ENCODE measurements around the gene CTU2. TPM values are rescaled to one million over a fixed set of nuclear protein-coding genes. Genes with fewer than 3 reads are reported as not detected.

Gene CTU2
- total and polyA plus RNA-seq, 10 of the 15 experiments (the other 5 are each of a cell fraction or from before 2014, with no cell fraction given), result 0.32 to 44.5 (median 18.2) TPM

- H4K20me1 ChIP-seq (ENCODE audit: control insufficient read depth, insufficient read depth), result no peaks in the 10 kb centered on the region
- no peaks in the 10 kb centered on the region for H3K79me2 ChIP-seq (ENCODE audit: control insufficient read depth, insufficient read depth, low read length)
- ChIA-PET POLR2A (interaction anchor here (0.8 kb wide), 1 partner anchor 15 kb away, joined by 3 read pairs; no protein-coding TSS in a partner anchor), RAD21 (ENCODE audit: unreplicated experiment) (no interaction called here), CTCF (interaction anchor here (1.1 to 2.0 kb wide), 4 partner anchors 13 to 49 kb away, joined by 3 to 7 read pairs (median 4); no protein-coding TSS in a partner anchor), SMC1A (ENCODE audit: uncharacterized antibody, unreplicated experiment) (interaction anchor here (0.6 to 1.3 kb wide), 3 partner anchors 13 to 811 kb away, joined by 3 to 7 read pairs (median 4); no protein-coding TSS in a partner anchor)
- H3K27ac ChIP-seq (ENCODE audit: control insufficient read depth, insufficient read depth), result no peak overlapping the region
- H3K9ac ChIP-seq (ENCODE audit: control insufficient read depth, insufficient read depth, low read length), result no peak overlapping the region
- 64% methylated on average over 28 of the region's 28 CpGs for WGBS (ENCODE audit: insufficient coverage, insufficient replicate concordance, low lambda C conversion rate, missing lambda C conversion rate)
- H3K4me1 ChIP-seq (ENCODE audit: control insufficient read depth, insufficient read depth, low read length), result peaks cover 32% of the 10 kb centered on the region
- no peaks in the 10 kb centered on the region for H3K36me3 ChIP-seq (ENCODE audit: control insufficient read depth in 2 of 2, insufficient read depth in 2 of 2, low read length in 1 of 2)
- in situ Hi-C loops (cut with MboI), result no loop called here
- no peak overlapping the region for H3K4me2 ChIP-seq (ENCODE audit: control insufficient read depth, insufficient read depth)
- no peak overlapping the region for H3K4me3 ChIP-seq
- no peak overlapping the region for H2AFZ ChIP-seq (ENCODE audit: control insufficient read depth, low read depth, low read length)
- no TSS peak for BruUV-seq (replicated peaks)
- H3K9me3 ChIP-seq (replicated peaks; ENCODE audit: control insufficient read depth, insufficient read depth, low read length), result no peaks in the 10 kb centered on the region
- no peak for DNase-seq (ENCODE audit: low read depth, low spot score)
- no peak for FAIRE-seq
- intact Hi-C loops (cut with micrococcal nuclease; ENCODE audit: unreplicated experiment), result no loop called here
- no peak for ATAC-seq
- H3K27me3 ChIP-seq (replicated peaks in 1 of 2; ENCODE audit: control insufficient read depth in 2 of 2, insufficient read depth in 2 of 2, low read length in 1 of 2), result no peaks in the 10 kb centered on the region; a peak in 1 of 4 replicates
- TF ChIP-seq MYC (IDR thresholded peaks at IDR 0.05; ENCODE audit: insufficient read depth, insufficient read length, insufficient replicate concordance, low read length, severe bottlenecking), result no peak
- no peak for TF ChIP-seq ZSCAN29 (IDR thresholded peaks at IDR 0.05)
- TF ChIP-seq TARDBP (IDR thresholded peaks at IDR 0.05; ENCODE audit: borderline replicate concordance), result no peak
- no peak for TF ChIP-seq MEF2B (IDR thresholded peaks at IDR 0.05; ENCODE audit: partially characterized antibody, poor library complexity, severe bottlenecking)
- TF ChIP-seq MTA3 (IDR thresholded peaks at IDR 0.05; ENCODE audit: borderline replicate concordance, low read length), result no peak
- TF ChIP-seq HDAC2 (IDR thresholded peaks at IDR 0.05), result no peak
- TF ChIP-seq, protein P1, sequence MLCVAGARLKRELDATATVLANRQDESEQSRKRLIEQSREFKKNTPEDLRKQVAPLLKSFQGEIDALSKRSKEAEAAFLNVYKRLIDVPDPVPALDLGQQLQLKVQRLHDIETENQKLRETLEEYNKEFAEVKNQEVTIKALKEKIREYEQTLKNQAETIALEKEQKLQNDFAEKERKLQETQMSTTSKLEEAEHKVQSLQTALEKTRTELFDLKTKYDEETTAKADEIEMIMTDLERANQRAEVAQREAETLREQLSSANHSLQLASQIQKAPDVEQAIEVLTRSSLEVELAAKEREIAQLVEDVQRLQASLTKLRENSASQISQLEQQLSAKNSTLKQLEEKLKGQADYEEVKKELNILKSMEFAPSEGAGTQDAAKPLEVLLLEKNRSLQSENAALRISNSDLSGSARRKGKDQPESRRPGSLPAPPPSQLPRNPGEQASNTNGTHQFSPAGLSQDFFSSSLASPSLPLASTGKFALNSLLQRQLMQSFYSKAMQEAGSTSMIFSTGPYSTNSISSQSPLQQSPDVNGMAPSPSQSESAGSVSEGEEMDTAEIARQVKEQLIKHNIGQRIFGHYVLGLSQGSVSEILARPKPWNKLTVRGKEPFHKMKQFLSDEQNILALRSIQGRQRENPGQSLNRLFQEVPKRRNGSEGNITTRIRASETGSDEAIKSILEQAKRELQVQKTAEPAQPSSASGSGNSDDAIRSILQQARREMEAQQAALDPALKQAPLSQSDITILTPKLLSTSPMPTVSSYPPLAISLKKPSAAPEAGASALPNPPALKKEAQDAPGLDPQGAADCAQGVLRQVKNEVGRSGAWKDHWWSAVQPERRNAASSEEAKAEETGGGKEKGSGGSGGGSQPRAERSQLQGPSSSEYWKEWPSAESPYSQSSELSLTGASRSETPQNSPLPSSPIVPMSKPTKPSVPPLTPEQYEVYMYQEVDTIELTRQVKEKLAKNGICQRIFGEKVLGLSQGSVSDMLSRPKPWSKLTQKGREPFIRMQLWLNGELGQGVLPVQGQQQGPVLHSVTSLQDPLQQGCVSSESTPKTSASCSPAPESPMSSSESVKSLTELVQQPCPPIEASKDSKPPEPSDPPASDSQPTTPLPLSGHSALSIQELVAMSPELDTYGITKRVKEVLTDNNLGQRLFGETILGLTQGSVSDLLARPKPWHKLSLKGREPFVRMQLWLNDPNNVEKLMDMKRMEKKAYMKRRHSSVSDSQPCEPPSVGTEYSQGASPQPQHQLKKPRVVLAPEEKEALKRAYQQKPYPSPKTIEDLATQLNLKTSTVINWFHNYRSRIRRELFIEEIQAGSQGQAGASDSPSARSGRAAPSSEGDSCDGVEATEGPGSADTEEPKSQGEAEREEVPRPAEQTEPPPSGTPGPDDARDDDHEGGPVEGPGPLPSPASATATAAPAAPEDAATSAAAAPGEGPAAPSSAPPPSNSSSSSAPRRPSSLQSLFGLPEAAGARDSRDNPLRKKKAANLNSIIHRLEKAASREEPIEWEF (IDR thresholded peaks at IDR 0.05; ENCODE audit: insufficient replicate concordance, low read depth, low read length), result no peak
- no peak for TF ChIP-seq YY1 (IDR thresholded peaks at IDR 0.05; ENCODE audit: low read depth, low read length)
- TF ChIP-seq, protein P2, sequence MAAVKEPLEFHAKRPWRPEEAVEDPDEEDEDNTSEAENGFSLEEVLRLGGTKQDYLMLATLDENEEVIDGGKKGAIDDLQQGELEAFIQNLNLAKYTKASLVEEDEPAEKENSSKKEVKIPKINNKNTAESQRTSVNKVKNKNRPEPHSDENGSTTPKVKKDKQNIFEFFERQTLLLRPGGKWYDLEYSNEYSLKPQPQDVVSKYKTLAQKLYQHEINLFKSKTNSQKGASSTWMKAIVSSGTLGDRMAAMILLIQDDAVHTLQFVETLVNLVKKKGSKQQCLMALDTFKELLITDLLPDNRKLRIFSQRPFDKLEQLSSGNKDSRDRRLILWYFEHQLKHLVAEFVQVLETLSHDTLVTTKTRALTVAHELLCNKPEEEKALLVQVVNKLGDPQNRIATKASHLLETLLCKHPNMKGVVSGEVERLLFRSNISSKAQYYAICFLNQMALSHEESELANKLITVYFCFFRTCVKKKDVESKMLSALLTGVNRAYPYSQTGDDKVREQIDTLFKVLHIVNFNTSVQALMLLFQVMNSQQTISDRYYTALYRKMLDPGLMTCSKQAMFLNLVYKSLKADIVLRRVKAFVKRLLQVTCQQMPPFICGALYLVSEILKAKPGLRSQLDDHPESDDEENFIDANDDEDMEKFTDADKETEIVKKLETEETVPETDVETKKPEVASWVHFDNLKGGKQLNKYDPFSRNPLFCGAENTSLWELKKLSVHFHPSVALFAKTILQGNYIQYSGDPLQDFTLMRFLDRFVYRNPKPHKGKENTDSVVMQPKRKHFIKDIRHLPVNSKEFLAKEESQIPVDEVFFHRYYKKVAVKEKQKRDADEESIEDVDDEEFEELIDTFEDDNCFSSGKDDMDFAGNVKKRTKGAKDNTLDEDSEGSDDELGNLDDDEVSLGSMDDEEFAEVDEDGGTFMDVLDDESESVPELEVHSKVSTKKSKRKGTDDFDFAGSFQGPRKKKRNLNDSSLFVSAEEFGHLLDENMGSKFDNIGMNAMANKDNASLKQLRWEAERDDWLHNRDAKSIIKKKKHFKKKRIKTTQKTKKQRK (IDR thresholded peaks at IDR 0.05; ENCODE audit: low read depth, low read length), result no peak
- no peak for TF ChIP-seq TCF7 (IDR thresholded peaks at IDR 0.05; ENCODE audit: borderline replicate concordance)
- no peak for TF ChIP-seq GABPA (IDR thresholded peaks at IDR 0.05; ENCODE audit: low read depth)
- no peak for TF ChIP-seq RAD21 (IDR thresholded peaks at IDR 0.05; ENCODE audit: insufficient read depth, low read depth, low read length)
- TF ChIP-seq SMC3 (IDR thresholded peaks at IDR 0.05; ENCODE audit: borderline replicate concordance, low read length), result no peak
- TF ChIP-seq FOXK2 (IDR thresholded peaks at IDR 0.05), result no peak
- TF ChIP-seq NFYB (IDR thresholded peaks at IDR 0.05; ENCODE audit: insufficient read depth, low read depth, low read length), result no peak
- TF ChIP-seq NRF1 (conservative IDR thresholded peaks at IDR 0.05; ENCODE audit: low read depth, low read length), result no peak
Observed at GRCh38 chr16:88688013-88688778, 18.1 kb upstream of the CTU2 start.

Measured in GM12878 (cell line).